ENCODE data around the gene EGFL8.
"Not testable (repeated sequence)": the region's sequence is repeated elsewhere in the genome, so short reads cannot be mapped to it uniquely, and the experiment has no call there.

The EGFL8 gene

DNA sequence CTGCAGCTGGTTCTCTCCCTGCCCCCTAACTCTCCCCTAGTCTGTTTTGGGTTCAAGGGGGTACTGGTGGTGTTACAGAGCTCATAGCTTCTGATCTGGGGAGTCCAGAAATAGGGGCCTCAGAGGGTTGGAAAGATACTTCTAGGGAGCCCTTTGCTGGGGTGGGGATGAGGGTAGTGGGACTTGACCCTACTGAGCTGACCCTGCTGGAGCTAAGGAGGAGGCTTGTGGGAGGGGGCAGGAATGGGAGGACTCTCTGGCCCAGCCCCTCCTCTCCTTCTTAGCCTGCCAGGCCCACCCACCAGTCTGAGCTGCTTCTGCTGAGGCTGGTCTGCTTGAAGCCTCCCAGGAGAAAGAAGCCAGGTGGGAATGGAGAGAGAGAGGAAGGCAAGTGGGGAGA is at the start of gene EGFL8:
EGFL8 (plus strand) TSS at position 301 of the 400 bp plus-strand sequence. CDS start 1,571 bp downstream, outside the sequence.
- DNase-seq = no peak

DNA sequence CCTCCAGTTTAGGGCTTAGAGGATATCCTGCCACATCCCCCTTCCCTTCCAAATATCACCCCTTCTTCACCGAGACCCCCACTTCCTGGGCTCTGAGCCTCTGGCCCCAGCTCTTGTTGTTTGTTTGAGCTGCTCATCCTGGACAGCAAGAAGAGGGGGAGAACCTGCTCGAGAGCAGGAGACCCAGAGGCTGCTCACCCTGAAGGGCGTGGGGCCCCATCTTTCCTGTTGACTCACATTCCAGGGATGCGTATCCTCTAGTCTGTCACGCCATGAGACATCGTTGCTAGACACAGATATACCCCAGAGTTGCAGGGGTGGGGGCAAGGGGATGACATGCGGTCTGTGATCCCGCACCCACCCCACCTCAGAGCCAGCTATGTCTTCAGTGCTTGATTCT is 49.6 kb upstream of the EGFL8 start:
- no peak for DNase-seq

- no peak for DNase-seq
Observed at GRCh38 chr6:32115623-32116022, 48.8 kb upstream of the EGFL8 start.

GRCh38 chr6:32116674-32117073 is 47.7 kb upstream of the EGFL8 start:
- DNase-seq = no peak

GRCh38 chr6:32117461-32117860 is 46.9 kb upstream of the EGFL8 start:
- DNase-seq = no peak

DNA sequence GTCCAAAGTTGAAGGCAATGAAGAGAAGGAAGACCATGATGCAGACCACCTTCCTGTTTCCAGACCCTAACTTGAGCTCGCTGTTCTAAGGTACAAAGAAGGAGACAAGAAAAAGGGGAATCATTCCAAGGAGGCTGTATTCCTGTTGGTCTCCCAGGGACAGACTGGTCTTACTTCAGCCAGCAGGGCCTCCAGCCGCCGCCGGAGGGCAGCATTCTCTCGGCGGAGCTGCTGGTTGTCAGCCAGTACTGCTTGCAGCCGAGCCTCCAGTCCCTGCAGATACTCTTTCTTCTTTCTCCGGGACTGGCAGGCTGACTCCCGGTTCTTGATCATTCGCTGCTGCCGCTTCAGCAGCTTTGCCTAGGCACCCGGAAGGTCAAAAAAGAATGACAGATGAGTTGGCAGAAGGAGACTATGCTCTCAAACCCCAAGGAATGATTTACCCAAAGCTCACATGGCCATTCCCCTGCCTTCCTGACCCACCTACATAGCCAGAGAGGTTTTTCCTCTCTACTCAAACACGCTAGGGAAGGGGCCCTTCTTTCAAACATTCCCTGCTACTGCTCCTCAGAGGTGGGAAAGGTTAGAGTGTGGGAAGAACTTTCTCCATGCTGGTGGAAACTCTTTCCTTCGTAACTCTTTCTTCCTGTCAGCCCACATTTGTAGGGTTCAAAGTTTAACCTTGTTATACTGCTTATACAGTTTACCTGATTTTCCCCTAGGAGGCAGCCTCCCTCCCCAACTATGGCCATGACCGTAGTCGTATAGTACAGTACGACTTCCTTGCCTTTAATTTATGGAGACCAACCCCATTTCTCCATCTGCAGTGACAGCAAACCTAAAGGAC is 45.4 kb upstream of the EGFL8 start:
- peak; percentile 80 to 92 for DNase-seq

GRCh38 chr6:32120573-32121059 is 43.8 kb upstream of the EGFL8 start:
- DNase-seq = no peak

GRCh38 chr6:32123681-32124080 is 40.7 kb upstream of the EGFL8 start:
- DNase-seq = no peak

- DNase-seq = no peak
Observed at GRCh38 chr6:32126880-32127279, 37.5 kb upstream of the EGFL8 start.

DNA sequence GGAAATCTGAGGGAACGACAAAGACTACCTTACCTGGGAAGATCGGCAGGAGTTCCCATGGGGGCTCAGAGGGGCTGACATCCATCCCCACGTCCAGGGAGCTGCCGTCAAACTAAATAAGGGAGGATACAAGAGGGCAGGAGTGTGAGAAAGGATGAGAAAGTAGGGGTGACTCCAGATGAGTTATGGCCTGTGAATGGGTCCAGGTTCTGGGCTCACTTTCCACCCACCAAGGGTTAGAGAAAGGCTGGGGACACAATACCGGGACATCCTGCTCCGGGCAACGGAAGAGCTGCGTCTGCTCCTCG is 37.0 kb upstream of the EGFL8 start:
- DNase-seq = no peak

DNA sequence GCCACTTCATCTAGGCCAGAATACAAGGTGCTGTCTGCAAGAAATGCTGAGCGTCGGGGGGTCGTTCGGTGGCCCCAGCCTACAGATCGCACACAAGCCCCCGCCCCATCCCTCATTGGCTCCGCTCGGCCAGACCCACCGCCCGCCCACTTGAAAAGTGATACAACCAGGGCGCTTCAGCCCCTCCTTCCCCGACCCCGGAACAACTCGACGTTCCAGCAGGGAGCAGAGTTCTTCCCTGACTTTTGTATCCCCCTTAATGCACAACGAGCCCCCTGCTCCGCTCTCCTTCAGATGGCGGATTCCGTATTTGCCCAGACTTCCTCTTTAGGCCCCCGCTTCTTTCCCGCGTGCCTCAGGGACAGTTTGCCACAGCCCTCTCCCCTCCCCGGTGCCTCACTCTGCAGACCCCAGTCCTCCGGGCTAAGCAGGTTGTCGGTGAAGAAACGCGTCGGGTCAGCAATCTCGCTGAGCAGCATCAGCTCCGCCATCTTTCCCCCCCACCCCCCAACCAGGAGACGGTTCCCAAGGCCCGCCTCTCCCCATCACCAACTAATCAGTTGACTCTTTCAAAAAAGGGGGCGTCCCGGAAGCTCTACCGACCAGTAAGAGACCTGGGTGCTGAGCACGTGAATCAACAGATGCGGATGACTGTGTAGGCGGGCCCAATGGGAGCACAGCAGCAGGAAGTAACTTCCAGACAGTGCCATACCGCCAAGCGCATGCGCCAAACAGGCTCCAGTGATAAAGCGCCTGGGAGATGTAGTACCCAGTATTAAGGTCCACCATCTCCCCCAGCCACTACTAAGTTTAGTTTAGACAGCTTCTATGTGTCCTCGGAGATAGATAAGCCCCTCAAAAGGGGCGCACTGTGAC is 36.4 kb upstream of the EGFL8 start, which contains the start of gene ATF6B:
ATF6B (minus strand) TSS at position 530 of the 876 bp plus-strand sequence; CDS start at position 491, 39 bp downstream.
- DNase-seq = peak; percentile 99

DNA sequence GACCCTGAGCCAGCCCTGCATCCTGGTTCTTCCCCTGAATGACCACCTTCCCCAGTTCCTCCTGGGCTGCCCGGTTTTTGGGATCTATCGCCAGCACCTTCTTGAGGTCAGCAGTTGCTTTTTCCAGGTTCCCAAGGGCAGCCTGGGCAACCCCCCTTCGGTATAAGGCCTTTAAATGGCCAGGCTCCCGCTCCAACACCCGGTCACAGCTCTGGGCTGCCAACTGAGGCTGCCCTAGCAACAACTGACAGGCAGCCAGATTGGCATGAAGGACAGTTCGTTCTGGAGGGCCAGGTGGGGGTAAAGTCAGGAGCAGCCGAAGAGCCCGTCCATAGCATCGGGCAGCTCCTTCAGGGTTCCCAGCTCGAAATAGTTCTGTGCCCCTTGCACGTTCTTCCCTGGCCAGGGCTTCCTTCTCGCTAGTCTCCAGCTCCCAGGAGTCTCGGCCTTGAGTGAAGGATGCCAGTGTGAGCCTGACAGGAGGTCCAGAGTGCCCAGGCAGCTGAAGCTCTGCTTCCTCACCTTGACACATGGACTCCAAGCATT is 35.6 kb upstream of the EGFL8 start:
- no peak for DNase-seq

DNA sequence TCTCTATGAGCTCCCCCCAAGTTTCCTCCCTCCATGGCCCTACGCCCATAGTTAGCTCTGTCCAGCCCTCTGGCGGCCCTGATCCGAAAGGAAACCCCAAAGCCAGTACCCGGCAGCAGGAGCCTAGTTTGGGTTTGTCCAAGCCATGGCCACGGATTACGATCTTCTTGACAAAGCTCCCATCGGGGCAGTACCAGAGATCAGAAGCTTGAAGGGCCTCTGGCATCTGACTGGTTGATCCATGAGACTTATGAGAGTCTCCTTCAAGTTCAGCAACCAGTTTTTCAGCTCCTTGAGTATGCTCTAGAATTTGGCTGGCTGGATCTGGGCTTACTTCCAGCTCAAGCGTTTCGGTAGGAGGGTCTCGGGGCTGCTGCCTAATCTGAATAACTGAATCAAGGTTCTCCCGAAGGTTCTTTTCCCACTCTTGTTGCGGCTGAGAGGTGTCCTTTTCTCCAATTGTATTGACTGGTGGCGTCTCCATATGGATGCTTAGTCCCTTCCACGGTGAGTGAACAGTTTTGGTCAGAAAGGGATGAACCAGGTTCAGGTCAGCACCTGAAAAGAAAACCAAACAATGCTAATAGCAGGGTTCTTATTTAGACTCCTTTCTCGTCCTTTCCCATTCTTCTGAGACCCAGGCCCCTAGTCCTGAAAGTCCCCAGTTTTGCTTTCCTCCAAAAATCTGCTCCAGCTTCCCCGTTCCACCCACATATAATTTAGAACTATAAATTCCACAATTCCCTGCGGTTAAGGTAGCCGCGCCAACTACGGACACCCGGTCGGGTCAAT is 34.9 kb upstream of the EGFL8 start:
- DNase-seq = peak in 1 of 2 donors; percentile 92

- no peak for DNase-seq
Observed at GRCh38 chr6:32131439-32131948, 32.9 kb upstream of the EGFL8 start.

- DNase-seq = no peak
Observed at GRCh38 chr6:32132110-32132509, 32.3 kb upstream of the EGFL8 start.

GRCh38 chr6:32133786-32134185 is 30.6 kb upstream of the EGFL8 start:
- no peak for DNase-seq

GRCh38 chr6:32137454-32137853 is 26.9 kb upstream of the EGFL8 start:
- DNase-seq = no peak

GRCh38 chr6:32139590-32139989 is 24.8 kb upstream of the EGFL8 start:
- no peak for DNase-seq

- no peak for DNase-seq
Observed at GRCh38 chr6:32140420-32141046, 23.9 kb upstream of the EGFL8 start.

DNA sequence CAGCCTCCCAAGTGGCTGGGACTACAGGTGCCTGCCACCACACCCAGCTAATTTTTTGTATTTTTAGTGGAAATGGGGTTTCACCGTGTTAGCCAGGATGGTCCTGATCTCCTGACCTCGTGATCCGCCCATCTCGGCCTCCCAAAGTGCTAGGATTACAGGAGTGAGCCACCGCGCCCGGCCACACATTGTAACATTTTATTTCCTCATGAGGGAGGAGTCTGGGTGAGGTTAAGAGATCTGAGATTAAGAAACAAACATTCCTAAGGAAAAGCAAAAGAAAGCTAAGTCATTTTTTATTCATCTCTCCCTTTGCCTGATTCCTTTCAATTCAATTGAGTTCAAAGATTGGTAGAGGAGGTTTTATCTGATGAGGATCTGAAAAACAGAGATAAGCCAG is 20.2 kb upstream of the EGFL8 start:
- DNase-seq = not testable (repeated sequence)

DNA sequence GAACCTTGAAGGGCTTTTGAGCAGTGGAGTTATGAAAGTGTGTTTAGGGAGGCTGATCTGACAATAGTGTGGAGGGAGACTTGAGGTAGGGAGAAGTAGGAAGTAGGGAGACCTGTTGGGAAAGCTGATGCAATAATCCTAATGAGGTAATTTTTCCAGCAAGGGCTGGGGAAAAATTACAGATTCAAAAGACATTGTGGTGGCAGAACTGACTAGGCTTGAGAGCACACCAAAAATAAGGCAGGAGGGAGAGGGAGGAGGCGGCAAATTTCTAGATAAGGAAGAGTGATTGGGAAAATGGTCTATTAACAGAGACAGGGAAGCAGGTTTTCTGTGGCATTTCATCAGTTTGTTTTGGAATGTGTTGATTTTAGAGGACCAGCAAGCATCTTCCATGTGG is 18.1 kb upstream of the EGFL8 start:
- no peak for DNase-seq

DNA sequence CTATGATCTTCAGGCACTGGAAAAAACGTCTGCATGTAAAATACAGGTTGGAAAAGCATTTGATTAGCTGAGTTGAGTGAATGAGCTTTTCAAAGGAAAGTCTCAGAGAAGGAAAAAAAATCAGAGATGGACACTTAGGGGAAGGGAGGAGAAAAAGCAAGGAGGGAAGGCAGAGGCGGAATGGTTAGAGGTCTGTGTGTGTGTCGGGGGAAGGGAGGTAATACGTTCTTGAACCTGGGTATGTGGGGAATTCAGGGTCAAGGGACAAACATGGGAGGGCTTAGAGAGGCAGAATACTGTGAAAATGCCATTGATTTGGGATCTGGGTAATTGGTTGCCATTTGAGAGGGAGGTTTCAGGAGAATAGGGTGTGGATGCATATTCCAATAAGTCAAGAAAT is 17.7 kb upstream of the EGFL8 start:
- no peak for DNase-seq

Data from hippocampal formation (tissue), 2 donors.